LNCAP (cell line): ENCODE data around the gene CXCL3.

Experiments
- CTCF ChIP-seq: fragments of 450-650 bp; IDR thresholded peaks from 2 replicates; pipeline ENCODE4 v1.5.1; 2017; ENCODE audit warnings: mild to moderate bottlenecking

The CXCL3 gene

DNA sequence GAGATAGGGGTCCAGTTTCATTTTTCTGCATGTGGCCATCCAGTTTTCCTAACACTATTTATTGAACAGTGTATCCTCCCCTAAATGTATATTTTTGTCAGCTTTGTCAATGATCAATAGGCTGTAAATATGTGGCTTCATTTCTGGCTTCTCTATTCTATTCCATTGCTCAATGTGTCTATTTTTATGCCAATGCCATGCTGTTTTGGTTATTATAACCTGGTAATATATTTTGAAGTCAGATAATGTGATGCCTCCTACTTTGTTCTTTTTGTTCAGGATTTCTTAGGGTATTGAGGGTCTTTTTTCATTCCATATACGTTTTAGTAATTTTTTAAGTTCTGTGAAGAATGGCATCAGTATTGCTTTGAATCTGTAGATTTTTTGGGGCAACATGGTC is 8.7 kb upstream of the CXCL3 start:
- no peak for TF ChIP-seq CTCF

DNA sequence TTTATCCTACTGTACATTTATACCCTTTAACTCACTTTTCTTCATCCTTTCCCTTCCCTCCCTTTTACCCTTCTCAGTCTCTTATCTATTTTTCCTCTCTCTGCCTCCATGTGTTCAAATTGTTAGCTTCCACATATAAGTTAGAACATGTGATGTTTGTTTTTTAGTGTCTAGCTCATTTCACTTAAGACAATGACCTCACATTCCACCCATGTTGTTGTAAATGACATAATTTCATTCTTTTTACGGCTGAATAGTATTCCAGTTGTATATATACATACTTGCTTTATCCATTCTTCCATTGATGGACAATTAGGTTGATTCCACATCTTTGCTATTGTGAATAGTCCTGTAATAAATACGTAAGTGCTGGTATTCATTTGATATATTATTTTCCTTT is 7.3 kb upstream of the CXCL3 start:
- no peak for TF ChIP-seq CTCF

GRCh38 chr4:74045247-74045646 is 6.8 kb upstream of the CXCL3 start:
- no peak for TF ChIP-seq CTCF

- TF ChIP-seq CTCF, result no peak
Measured at GRCh38 chr4:74044677-74045076, 6.2 kb upstream of the CXCL3 start.

GRCh38 chr4:74042681-74043080 is 4.2 kb upstream of the CXCL3 start:
- TF ChIP-seq CTCF, result no peak

- no peak for TF ChIP-seq CTCF
Measured at GRCh38 chr4:74041418-74041817, 2.9 kb upstream of the CXCL3 start.

DNA sequence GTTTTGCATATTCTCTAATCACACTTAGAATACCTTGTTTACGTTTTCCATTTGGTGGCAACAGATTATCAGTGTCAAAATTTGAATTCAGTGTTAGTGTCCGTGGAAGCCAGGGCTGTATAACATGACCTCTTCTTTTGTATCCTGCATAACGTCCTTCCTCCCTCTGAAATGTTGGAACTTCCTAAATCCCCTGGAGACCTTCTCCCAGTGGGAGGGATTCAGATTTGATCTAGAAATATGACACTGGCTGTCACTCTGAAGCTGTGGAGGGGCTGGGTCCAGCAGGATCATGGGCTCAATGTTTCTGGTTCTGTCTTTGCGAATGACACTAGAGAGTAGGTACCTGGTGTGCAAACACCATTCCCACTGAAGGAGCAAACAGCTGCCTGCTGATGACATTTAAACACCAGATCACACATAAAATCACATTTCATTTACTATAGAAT is 850 bp upstream of the CXCL3 start:
- no peak for TF ChIP-seq CTCF

- no peak for TF ChIP-seq CTCF
Measured at GRCh38 chr4:74038086-74038424, 434 bp downstream of the CXCL3 start.
